ENCODE measurements around the gene EPS8L2.

The EPS8L2 gene

GRCh38 chr11:706957-707816 lies 1.2 kb downstream of the EPS8L2 start:
- Histone ChIP-seq H3K23ac (ENCODE audit: low read length) (no peak overlapping the region), H2AK5ac (ENCODE audit: low read length) (peak overlapping the region; percentile 90), H3K4ac (ENCODE audit: low read depth, low read length) (peak overlapping the region; percentile 98), H3K18ac (ENCODE audit: low read length) (peak overlapping the region; percentile 100), H2BK12ac (ENCODE audit: low read length) (peak overlapping the region; percentile 62), H3K4me1 (ENCODE audit: control insufficient read depth in 1 of 2, insufficient read depth in 2 of 2, low read length in 2 of 2) (peaks cover 34 to 49% of the 10 kb centered on the region in 2 experiments), H4K12ac (ENCODE audit: low read depth, low read length) (peak overlapping the region; percentile 79), H3K36me3 (ENCODE audit: control insufficient read depth in 1 of 2, insufficient read depth in 2 of 2, low read length in 2 of 2) (peaks cover 26 to 32% of the 10 kb centered on the region in 2 experiments), H3K9ac (ENCODE audit: low read length) (peak overlapping the region; percentile 80), H4K91ac (ENCODE audit: low read depth, low read length) (peak overlapping the region; percentile 99), H4K8ac (ENCODE audit: low read depth, low read length) (peak overlapping the region; percentile 95), H2BK5ac (ENCODE audit: low read depth, low read length, poor library complexity) (peak overlapping the region; percentile 92), H3K4me2 (ENCODE audit: low read length) (peak overlapping the region; percentile 58), H3K79me1 (ENCODE audit: low read length) (peaks cover 36% of the 10 kb centered on the region), H3K14ac (ENCODE audit: low read length) (peak overlapping the region; percentile 95), H3K27ac (ENCODE audit: low read depth, low read length) (peak overlapping the region; percentile 83), H3K79me2 (ENCODE audit: control insufficient read depth, insufficient read depth, low read length, poor library complexity) (peaks cover 27% of the 10 kb centered on the region), H3K9me3 (ENCODE audit: insufficient read depth, low read depth, low read length) (no peaks in the 10 kb centered on the region), H3K4me3 (ENCODE audit: low read depth, low read length) (peak overlapping the region; percentile 77), H2BK120ac (ENCODE audit: insufficient read depth, low read length, poor library complexity) (peak overlapping the region; percentile 92), H2AFZ (ENCODE audit: insufficient read depth, low read length, poor library complexity) (peak overlapping the region; percentile 75), H3K27me3 (ENCODE audit: insufficient read depth, low read length) (no peaks in the 10 kb centered on the region)
- DNase-seq, result peak; percentile 76 to 83
- no CpG with 5 or more reads among the region's 30 CpGs for WGBS (ENCODE audit: extremely low coverage, insufficient coverage, insufficient read length)

DNA sequence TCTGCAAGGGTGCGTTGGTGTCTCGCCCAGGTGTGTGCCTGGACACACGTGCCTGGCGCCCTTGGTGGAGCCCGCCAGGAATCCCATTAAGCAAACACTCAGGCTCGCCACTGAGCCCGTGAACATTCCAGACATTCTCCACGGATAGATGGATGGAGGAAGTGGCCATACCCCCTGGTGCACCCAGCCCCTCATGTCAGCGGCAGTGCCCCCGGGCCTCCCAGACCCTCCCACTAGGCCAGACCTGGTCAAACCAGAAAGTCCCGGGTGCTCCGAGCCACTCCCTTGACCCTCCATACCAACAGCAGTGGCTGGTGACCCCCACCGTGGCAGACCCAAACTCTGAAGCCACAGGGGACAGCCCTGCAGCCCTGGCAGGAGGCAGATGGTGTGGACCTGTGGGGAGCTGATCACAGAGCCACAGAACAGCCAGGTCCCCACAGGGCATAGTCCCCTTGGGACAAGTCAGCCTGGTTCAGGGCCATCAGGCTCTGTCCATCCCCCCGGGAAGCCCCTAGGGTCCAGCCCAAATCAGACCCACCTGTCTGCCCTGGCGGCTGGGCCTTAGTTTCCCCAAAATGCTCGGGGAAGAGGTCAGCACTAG lies 1.9 kb downstream of the EPS8L2 start:
- Histone ChIP-seq H3K9me3 (ENCODE audit: insufficient read depth, low read depth, low read length) (no peaks in the 10 kb centered on the region), H4K12ac (ENCODE audit: low read depth, low read length) (no peak overlapping the region), H3K4me1 (ENCODE audit: control insufficient read depth in 1 of 2, insufficient read depth in 2 of 2, low read length in 2 of 2) (peaks cover 34 to 49% of the 10 kb centered on the region in 2 experiments), H2AFZ (ENCODE audit: insufficient read depth, low read length, poor library complexity) (no peak overlapping the region), H3K18ac (ENCODE audit: low read length) (peak overlapping the region; percentile 72), H2BK12ac (ENCODE audit: low read length) (peak overlapping the region; percentile 62), H3K14ac (ENCODE audit: low read length) (peak overlapping the region; percentile 48), H3K79me2 (ENCODE audit: control insufficient read depth, insufficient read depth, low read length, poor library complexity) (peaks cover 27% of the 10 kb centered on the region), H3K27me3 (ENCODE audit: insufficient read depth, low read length) (no peaks in the 10 kb centered on the region), H2BK120ac (ENCODE audit: insufficient read depth, low read length, poor library complexity) (peak overlapping the region; percentile 23), H3K27ac (ENCODE audit: low read depth, low read length) (peak overlapping the region; percentile 83), H2BK5ac (ENCODE audit: low read depth, low read length, poor library complexity) (no peak overlapping the region), H3K4me3 (ENCODE audit: low read depth, low read length) (peak overlapping the region; percentile 11), H3K79me1 (ENCODE audit: low read length) (peaks cover 36% of the 10 kb centered on the region), H3K23ac (ENCODE audit: low read length) (no peak overlapping the region), H2AK5ac (ENCODE audit: low read length) (peak overlapping the region; percentile 70), H3K4ac (ENCODE audit: low read depth, low read length) (peak overlapping the region; percentile 78), H4K8ac (ENCODE audit: low read depth, low read length) (peak overlapping the region; percentile 12), H3K4me2 (ENCODE audit: low read length) (peak overlapping the region; percentile 58), H4K91ac (ENCODE audit: low read depth, low read length) (peak overlapping the region; percentile 99), H3K9ac (ENCODE audit: low read length) (no peak overlapping the region), H3K36me3 (ENCODE audit: control insufficient read depth in 1 of 2, insufficient read depth in 2 of 2, low read length in 2 of 2) (peaks cover 27 to 33% of the 10 kb centered on the region in 2 experiments)
- peak; percentile 48 to 68 for DNase-seq
- no CpG with 5 or more reads among the region's 16 CpGs for WGBS (ENCODE audit: extremely low coverage, insufficient coverage, insufficient read length)

- Histone ChIP-seq H3K18ac (ENCODE audit: low read length) (peak overlapping the region; percentile 72), H3K79me1 (ENCODE audit: low read length) (peaks cover 36% of the 10 kb centered on the region), H3K4me2 (ENCODE audit: low read length) (no peak overlapping the region), H2BK5ac (ENCODE audit: low read depth, low read length, poor library complexity) (peak overlapping the region; percentile 10), H4K12ac (ENCODE audit: low read depth, low read length) (no peak overlapping the region), H3K4ac (ENCODE audit: low read depth, low read length) (peak overlapping the region; percentile 78), H3K27ac (ENCODE audit: low read depth, low read length) (no peak overlapping the region), H3K9me3 (ENCODE audit: insufficient read depth, low read depth, low read length) (no peaks in the 10 kb centered on the region), H3K23ac (ENCODE audit: low read length) (no peak overlapping the region), H3K9ac (ENCODE audit: low read length) (no peak overlapping the region), H3K4me3 (ENCODE audit: low read depth, low read length) (no peak overlapping the region), H3K36me3 (ENCODE audit: control insufficient read depth in 1 of 2, insufficient read depth in 2 of 2, low read length in 2 of 2) (peaks cover 22 to 32% of the 10 kb centered on the region in 2 experiments), H2AFZ (ENCODE audit: insufficient read depth, low read length, poor library complexity) (no peak overlapping the region), H2BK12ac (ENCODE audit: low read length) (peak overlapping the region; percentile 25), H3K27me3 (ENCODE audit: insufficient read depth, low read length) (no peaks in the 10 kb centered on the region), H3K79me2 (ENCODE audit: control insufficient read depth, insufficient read depth, low read length, poor library complexity) (peaks cover 27% of the 10 kb centered on the region), H3K14ac (ENCODE audit: low read length) (peak overlapping the region; percentile 29), H3K4me1 (ENCODE audit: control insufficient read depth in 1 of 2, insufficient read depth in 2 of 2, low read length in 2 of 2) (peaks cover 34 to 49% of the 10 kb centered on the region in 2 experiments), H4K8ac (ENCODE audit: low read depth, low read length) (no peak overlapping the region), H2BK120ac (ENCODE audit: insufficient read depth, low read length, poor library complexity) (no peak overlapping the region), H2AK5ac (ENCODE audit: low read length) (peak overlapping the region; percentile 65), H4K91ac (ENCODE audit: low read depth, low read length) (peak overlapping the region; percentile 45)
- no peak for DNase-seq
- WGBS (ENCODE audit: extremely low coverage, insufficient coverage, insufficient read length), result no CpG with 5 or more reads among the region's 7 CpGs
Observed at GRCh38 chr11:708511-708910, 2.5 kb downstream of the EPS8L2 start.

GRCh38 chr11:709109-709997 lies 3.3 kb downstream of the EPS8L2 start:
- H3K4ac ChIP-seq (ENCODE audit: low read depth, low read length), result peak overlapping the region; percentile 19
- peaks cover 34 to 49% of the 10 kb centered on the region in 2 experiments for H3K4me1 ChIP-seq (ENCODE audit: control insufficient read depth in 1 of 2, insufficient read depth in 2 of 2, low read length in 2 of 2)
- no peak overlapping the region for H2AFZ ChIP-seq (ENCODE audit: insufficient read depth, low read length, poor library complexity)
- H2BK120ac ChIP-seq (ENCODE audit: insufficient read depth, low read length, poor library complexity), result peak overlapping the region; percentile 29
- DNase-seq, result no peak
- no peak overlapping the region for H2AK5ac ChIP-seq (ENCODE audit: low read length)
- H4K91ac ChIP-seq (ENCODE audit: low read depth, low read length), result peak overlapping the region; percentile 10
- peaks cover 36% of the 10 kb centered on the region for H3K79me1 ChIP-seq (ENCODE audit: low read length)
- peak overlapping the region; percentile 72 for H2BK12ac ChIP-seq (ENCODE audit: low read length)
- H3K23ac ChIP-seq (ENCODE audit: low read length), result no peak overlapping the region
- no peaks in the 10 kb centered on the region for H3K27me3 ChIP-seq (ENCODE audit: insufficient read depth, low read length)
- H3K18ac ChIP-seq (ENCODE audit: low read length), result peak overlapping the region; percentile 2
- no peak overlapping the region for H3K4me3 ChIP-seq (ENCODE audit: low read depth, low read length)
- peaks cover 27% of the 10 kb centered on the region for H3K79me2 ChIP-seq (ENCODE audit: control insufficient read depth, insufficient read depth, low read length, poor library complexity)
- H3K9me3 ChIP-seq (ENCODE audit: insufficient read depth, low read depth, low read length), result no peaks in the 10 kb centered on the region
- H4K12ac ChIP-seq (ENCODE audit: low read depth, low read length), result no peak overlapping the region
- no peak overlapping the region for H3K9ac ChIP-seq (ENCODE audit: low read length)
- WGBS (ENCODE audit: extremely low coverage, insufficient coverage, insufficient read length), result no CpG with 5 or more reads among the region's 27 CpGs
- no peak overlapping the region for H2BK5ac ChIP-seq (ENCODE audit: low read depth, low read length, poor library complexity)
- no peak overlapping the region for H3K27ac ChIP-seq (ENCODE audit: low read depth, low read length)
- peak overlapping the region; percentile 1 for H3K14ac ChIP-seq (ENCODE audit: low read length)
- H3K4me2 ChIP-seq (ENCODE audit: low read length), result no peak overlapping the region
- H4K8ac ChIP-seq (ENCODE audit: low read depth, low read length), result no peak overlapping the region
- H3K36me3 ChIP-seq (ENCODE audit: control insufficient read depth in 1 of 2, insufficient read depth in 2 of 2, low read length in 2 of 2), result peaks cover 20 to 33% of the 10 kb centered on the region in 2 experiments
